Esophagus muscularis mucosa (tissue), 4 donors: ENCODE results near the gene CTNNA1. TPM values are rescaled to one million over a fixed set of nuclear protein-coding genes. Genes with fewer than 3 reads are reported as not detected.
"Not testable (repeated sequence)": the region's sequence is repeated elsewhere in the genome, so short reads cannot be mapped to it uniquely, and the experiment has no call there.

Experiments
- DNase-seq: peaks from one replicate; pipeline ENCODE4 v3.0.0-alpha.2; 2017; ENCODE audit errors: extremely low spot score
- H3K27ac ChIP-seq, 4 donors: fragments of 200-600 bp; sonication (generic); replicated peaks in 1 of 4; 1 replicate in 3 of 4; 2 replicates in 1 of 4; pipeline ENCODE4 v1.5.1; 2016 to 2019; ENCODE audit warnings: mild to moderate bottlenecking in 1 of 4
- H3K27me3 ChIP-seq, 4 donors: fragments of 200-600 bp; sonication (generic); one replicate each; pipeline versions ENCODE4 v1.5.1 to v1.6.0; 2016 to 2019
- H3K36me3 ChIP-seq, 4 donors: fragments of 200-600 bp; sonication (generic); one replicate each; pipeline ENCODE4 v1.5.1; 2016 to 2019
- H3K4me1 ChIP-seq, 4 donors: fragments of 200-600 bp; sonication (generic); one replicate each; pipeline ENCODE4 v1.5.1; 2016 to 2019
- H3K4me3 ChIP-seq, 4 donors: fragments of 200-600 bp; sonication (generic); 1 replicate in 2 of 4; 2 replicates in 2 of 4; pipeline ENCODE4 v1.5.1; 2016 to 2019; ENCODE audit warnings: mild to moderate bottlenecking in 4 of 4, moderate library complexity in 1 of 4
- H3K9me3 ChIP-seq, 4 donors: fragments of 200-600 bp; sonication (generic); 1 replicate in 3 of 4; 2 replicates in 1 of 4; pipeline ENCODE4 v1.5.1; 2016 to 2019
- CTCF ChIP-seq, 3 experiments: fragments of 200-600 bp in 2 of 3; fragments of 450-650 bp in 1 of 3; sonication (generic) in 2 of 3; IDR thresholded peaks; one replicate each; pipeline ENCODE4 v1.5.1; 2017 to 2019; ENCODE audit warnings: antibody characterized with exemption in 3 of 3, mild to moderate bottlenecking in 2 of 3, moderate library complexity in 1 of 3
- EP300 ChIP-seq: sonication (generic); formaldehyde crosslinking; IDR thresholded peaks from one replicate; pipeline ENCODE4 v1.6.1; 2017; ENCODE audit warnings: antibody characterized with exemption
- POLR2A ChIP-seq: fragments of 450-650 bp; IDR thresholded peaks from one replicate; pipeline ENCODE4 v1.6.1; 2017; ENCODE audit warnings: antibody characterized with exemption, moderate library complexity, mild to moderate bottlenecking, low read depth
- POLR2AphosphoS5 ChIP-seq, 2 donors: sonication (generic); formaldehyde crosslinking; IDR thresholded peaks; one replicate each; pipeline ENCODE4 v1.6.1; 2017; ENCODE audit warnings: antibody characterized with exemption in 2 of 2
- WGBS: methylation state at CpG from one replicate; pipeline ENCODE4 v1.1.5; 2018; 5-methylcytosine and 5-hydroxymethylcytosine counted together
- intact Hi-C: fragments of 100-400 bp; cut with DNase I; formaldehyde crosslinking; loops from one replicate; pipeline ENCODE4 v1.15.1; 2023
- total RNA-seq, 4 donors: library from RNA; depleted of rRNA; stranded (reverse); fragments of >200 nt; gene quantifications; one replicate each; pipeline versions ENCODE4 v1.1.0 to v1.2.1, GENCODE V29; 2016

CTNNA1 gene
- total RNA-seq, 4 donors from 2014 or later: 335 to 423 (median 369) TPM

- Histone ChIP-seq H3K4me1 (peaks cover 13 to 35% (median 24%) of the 10 kb centered on the region in 4 donors), H3K27me3 (no peaks in the 10 kb centered on the region), H3K9me3 (no peaks in the 10 kb centered on the region), H3K36me3 (peaks cover 6 to 37% (median 25%) of the 10 kb centered on the region in 4 donors), H3K27ac (no peak overlapping the region), H3K4me3 (no peak overlapping the region)
- TF ChIP-seq CTCF (IDR thresholded peaks at IDR 0.05) (no peak), EP300 (no peak), POLR2AphosphoS5 (IDR thresholded peaks at IDR 0.05) (no peak), POLR2A (no peak)
- WGBS: 50% methylated on average over 2 of the region's 2 CpGs
- DNase-seq: no peak
- intact Hi-C loops: no loop called here
These were observed 79.0 kb downstream of the CTNNA1 start for GRCh38 chr5:138832218-138832617.

- Histone ChIP-seq H3K27ac (no peak overlapping the region), H3K27me3 (no peaks in the 10 kb centered on the region), H3K4me3 (no peak overlapping the region), H3K36me3 (peaks cover 0 to 29% (median 16%) of the 10 kb centered on the region in 4 donors), H3K9me3 (no peaks in the 10 kb centered on the region), H3K4me1 (peaks cover 13 to 35% (median 24%) of the 10 kb centered on the region in 4 donors)
- TF ChIP-seq POLR2A (no peak), POLR2AphosphoS5 (IDR thresholded peaks at IDR 0.05) (no peak), CTCF (IDR thresholded peaks at IDR 0.05) (no peak)
- intact Hi-C loops: no loop called here
- 82% methylated on average over 2 of the region's 2 CpGs for WGBS
- no peak for DNase-seq
These were observed 79.9 kb downstream of the CTNNA1 start for GRCh38 chr5:138833080-138833479.

GRCh38 chr5:138833726-138834480, 80.7 kb downstream of the CTNNA1 start:
- no peak for DNase-seq
- H3K27me3 ChIP-seq: no peaks in the 10 kb centered on the region
- no peaks in the 10 kb centered on the region for H3K9me3 ChIP-seq
- TF ChIP-seq CTCF (IDR thresholded peaks at IDR 0.05) (no peak), EP300 (no peak), POLR2A (no peak), POLR2AphosphoS5 (IDR thresholded peaks at IDR 0.05) (no peak)
- H3K36me3 ChIP-seq: peaks cover 0 to 21% (median 10%) of the 10 kb centered on the region in 4 donors
- no peak overlapping the region for H3K27ac ChIP-seq
- WGBS: 33% methylated on average over 3 of the region's 3 CpGs
- intact Hi-C loops: no loop called here
- H3K4me3 ChIP-seq: no peak overlapping the region
- peaks cover 13 to 35% (median 24%) of the 10 kb centered on the region in 4 donors for H3K4me1 ChIP-seq

GRCh38 chr5:138834853-138835252, 81.6 kb downstream of the CTNNA1 start:
- H3K4me3 ChIP-seq, DNase-seq, H3K27me3 ChIP-seq, intact Hi-C loops, H3K9me3 ChIP-seq, H3K27ac ChIP-seq: not testable (repeated sequence)
- 96% methylated on average over 6 of the region's 6 CpGs for WGBS
- Histone ChIP-seq H3K36me3 (peaks cover 0 to 13% (median 4%) of the 10 kb centered on the region in 4 donors), H3K4me1 (peaks cover 22 to 43% (median 31%) of the 10 kb centered on the region in 4 donors)

GRCh38 chr5:138837160-138837559, 83.9 kb downstream of the CTNNA1 start:
- intact Hi-C loops: no loop called here
- no peak overlapping the region for H3K4me3 ChIP-seq
- TF ChIP-seq EP300 (no peak), CTCF (IDR thresholded peaks at IDR 0.05) (no peak), POLR2A (no peak), POLR2AphosphoS5 (IDR thresholded peaks at IDR 0.05) (no peak)
- peaks cover 29 to 53% (median 39%) of the 10 kb centered on the region in 4 donors for H3K4me1 ChIP-seq
- H3K27ac ChIP-seq: no peak overlapping the region
- H3K27me3 ChIP-seq: no peaks in the 10 kb centered on the region
- peaks cover 0 to 3% (median 0%) of the 10 kb centered on the region in 4 donors for H3K36me3 ChIP-seq
- no peaks in the 10 kb centered on the region for H3K9me3 ChIP-seq
- 94% methylated on average over 4 of the region's 4 CpGs for WGBS
- DNase-seq: no peak
